HK-2 (cell line): ENCODE results near the gene PROSER2.

ENCODE experiments used
- DNase-seq: peaks from one replicate; pipeline ENCODE4 v3.0.0-alpha.2; 2018; ENCODE audit not compliant: unreplicated experiment

Gene PROSER2

DNA sequence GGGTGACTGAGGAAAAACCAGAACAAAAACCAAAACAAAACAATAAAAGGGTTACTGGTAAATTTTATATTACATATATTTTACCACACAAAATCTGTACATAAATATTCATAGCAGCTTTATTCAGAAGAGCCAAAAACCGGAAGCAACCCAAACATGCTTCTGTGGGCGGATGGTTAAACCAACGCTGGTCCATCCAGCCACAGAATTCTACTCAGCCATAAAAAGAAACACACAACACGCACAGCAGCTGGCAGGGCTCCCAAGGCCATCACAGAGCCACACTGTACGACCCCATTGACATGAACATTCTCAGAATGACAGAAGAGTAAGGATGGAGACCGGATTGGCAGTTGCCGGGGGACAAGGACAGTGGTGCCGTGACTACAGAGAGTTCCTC lies 83.6 kb downstream of the PROSER2 start:
- DNase-seq = no peak

DNA sequence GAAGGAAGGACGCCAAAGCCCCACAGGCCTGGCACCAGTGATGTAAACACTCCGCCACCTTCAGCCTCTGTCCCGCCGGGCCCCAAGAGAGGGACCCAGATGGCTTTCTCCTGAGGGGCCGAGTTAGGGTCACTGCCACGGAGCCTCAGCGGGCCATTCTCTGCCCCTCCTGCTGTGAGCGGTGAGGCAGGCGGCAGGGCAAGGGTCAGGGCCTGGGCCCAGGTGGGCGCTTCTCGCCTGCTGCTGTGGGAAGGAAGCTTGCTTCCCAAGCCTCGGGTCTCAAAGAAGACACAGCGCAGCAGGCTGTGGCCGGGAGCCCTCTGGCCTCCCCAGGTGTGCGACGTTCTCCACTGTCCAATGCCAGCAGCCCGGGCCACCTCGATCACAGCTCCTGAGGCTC lies 84.8 kb downstream of the PROSER2 start:
- DNase-seq = no peak

DNA sequence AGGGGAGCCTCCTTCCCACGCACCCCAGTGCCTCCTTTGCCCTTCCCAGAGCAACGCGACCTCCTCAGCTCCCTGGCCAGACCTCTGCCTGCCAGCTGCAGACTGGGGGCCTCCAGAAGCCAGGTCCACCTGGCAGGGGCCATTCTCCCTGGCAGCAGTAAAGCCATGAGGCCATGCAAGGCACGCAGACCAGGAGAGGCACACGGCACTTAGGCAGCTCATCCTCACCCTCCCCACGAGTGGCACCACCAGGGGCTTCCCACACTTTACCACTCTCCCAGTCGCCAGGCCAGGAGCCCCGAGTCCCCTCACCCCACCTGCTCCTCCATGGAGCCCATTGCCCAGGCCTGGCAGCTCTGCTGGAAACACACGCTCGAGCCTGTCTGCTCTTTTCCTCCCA lies 85.4 kb downstream of the PROSER2 start:
- no peak for DNase-seq

DNA sequence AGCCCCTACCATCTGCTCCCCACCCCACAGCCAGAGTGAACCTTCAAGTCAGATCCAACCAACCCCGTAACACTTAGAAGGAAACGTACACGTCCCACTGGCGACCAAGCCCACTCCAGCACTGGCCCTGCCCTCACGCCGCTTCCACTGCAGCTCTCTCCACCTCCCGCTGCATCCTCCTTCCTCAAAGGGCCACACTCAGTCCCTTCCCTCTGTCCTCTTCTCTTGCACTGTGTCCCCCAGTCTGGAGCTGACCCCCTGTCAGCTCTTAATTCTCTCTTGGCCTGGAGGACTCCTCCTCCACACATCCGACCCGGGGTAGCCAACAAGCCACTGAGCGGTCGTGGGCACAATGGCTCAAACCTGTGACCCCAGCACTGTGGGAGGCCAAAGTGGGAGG lies 85.8 kb downstream of the PROSER2 start:
- no peak for DNase-seq

DNA sequence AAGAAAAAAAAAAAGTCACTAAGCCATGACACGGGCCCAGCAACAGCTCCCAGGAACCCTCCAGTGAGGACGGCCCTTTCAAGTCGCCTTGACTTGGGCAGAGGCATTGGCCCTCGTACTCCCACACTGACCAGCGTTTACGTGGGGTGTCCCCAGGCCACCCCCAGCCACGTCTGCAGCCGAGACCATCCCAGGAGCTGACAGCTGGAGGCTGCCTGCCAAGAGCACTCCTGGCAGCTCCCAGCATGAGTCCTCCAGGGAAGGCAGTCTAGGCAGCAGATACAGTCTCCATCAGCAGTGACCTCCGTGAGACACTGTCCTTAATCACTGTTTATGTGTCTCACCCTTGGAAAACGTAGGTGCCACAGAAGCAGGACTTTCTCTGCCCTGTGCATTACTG lies 86.5 kb downstream of the PROSER2 start:
- DNase-seq = no peak

DNA sequence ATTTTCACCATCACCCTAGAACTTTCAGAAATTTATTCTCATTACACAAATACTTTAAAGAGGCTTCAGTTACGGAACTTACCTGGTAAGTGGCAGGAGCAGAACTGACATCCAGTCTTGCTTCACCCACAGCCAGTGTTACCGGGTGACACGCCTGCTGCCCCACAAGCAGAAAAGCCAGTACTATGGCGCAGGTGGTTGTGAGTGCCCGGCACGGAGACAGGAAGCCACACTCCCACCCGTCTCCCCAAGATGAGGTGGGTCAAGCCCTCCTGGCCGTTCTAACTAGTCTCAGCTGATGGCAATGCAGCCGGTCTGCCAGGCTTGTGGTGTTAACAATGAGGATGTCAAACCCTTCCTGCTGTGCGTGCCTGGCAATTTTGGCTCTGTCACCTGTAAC lies 86.9 kb downstream of the PROSER2 start:
- DNase-seq = no peak

DNA sequence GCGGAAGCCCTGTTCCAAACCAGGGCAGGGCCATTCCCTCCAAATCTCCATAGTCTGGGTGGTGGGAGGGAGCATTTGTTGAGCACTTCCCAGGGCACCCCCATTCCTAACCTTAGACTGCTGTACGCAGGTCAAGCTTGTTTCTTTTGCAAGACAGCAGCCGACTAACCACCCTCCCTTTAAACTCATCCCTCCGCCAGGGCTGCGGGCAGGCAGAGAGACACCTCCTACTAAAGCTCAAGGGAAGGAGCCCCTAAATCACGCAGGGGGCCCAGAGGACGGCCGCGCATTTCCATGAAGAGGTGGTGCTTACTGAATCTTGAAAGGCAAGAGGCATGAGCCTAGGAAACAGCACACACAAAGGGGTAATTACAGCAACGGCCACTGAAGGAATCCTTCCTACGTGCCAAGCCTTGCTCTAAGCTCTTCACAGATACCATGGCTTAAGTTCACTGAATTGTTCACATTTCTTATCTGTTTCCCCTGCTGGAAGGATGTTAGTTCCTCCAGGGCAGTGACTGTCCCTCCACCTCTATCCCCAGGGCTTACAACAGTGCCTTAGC lies 90.0 kb downstream of the PROSER2 start:
- DNase-seq = no peak

DNA sequence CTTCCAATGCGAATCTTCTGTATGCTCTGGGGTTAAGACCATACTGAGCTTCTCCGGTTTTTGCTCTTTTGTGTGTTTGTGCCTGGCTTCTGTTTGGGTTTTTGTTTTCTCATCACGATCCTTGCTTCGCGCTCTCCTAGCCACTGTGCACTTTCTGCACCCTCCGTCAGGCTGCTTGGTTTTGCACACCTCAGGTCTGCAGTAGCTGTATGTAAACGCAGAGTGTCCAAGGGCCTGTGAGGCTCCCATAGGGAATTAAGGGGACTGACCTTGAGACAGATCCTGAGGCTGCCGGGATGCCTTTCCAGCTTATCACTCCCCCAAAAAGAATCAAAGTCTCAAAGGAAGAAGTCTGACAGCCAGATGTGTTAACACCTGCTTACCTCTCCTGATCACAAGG lies 95.2 kb downstream of the PROSER2 start:
- no peak for DNase-seq

DNA sequence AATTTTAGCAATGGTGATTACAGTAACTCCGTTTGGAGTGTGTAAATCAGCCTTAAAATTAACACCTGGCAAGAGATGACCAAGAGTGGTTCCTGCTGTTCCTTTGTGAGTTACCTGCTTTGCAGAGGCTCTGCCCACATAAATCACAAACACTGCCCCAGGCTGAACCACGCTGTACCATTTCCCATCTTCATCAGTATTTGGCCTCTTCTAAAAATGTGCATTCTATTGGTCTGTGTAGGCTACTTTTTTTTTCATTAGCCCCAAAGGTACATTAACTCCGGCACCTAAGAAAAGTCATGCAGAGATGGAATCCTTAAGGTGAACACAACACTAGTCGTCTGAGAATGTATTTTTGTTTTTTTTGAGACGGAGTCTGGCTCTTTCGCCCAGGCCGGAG lies 96.1 kb downstream of the PROSER2 start:
- DNase-seq = no peak
